ENCODE measurements around the gene PBX1. TPM values are rescaled to one million over a fixed set of nuclear protein-coding genes. Genes with fewer than 3 reads are reported as not detected.
A peak's percentile ranks its signal among the peaks of the same experiment; 100 is the strongest.

PBX1 gene
- total RNA-seq, 1 donor from 2014 or later, result 44.2 TPM

DNA sequence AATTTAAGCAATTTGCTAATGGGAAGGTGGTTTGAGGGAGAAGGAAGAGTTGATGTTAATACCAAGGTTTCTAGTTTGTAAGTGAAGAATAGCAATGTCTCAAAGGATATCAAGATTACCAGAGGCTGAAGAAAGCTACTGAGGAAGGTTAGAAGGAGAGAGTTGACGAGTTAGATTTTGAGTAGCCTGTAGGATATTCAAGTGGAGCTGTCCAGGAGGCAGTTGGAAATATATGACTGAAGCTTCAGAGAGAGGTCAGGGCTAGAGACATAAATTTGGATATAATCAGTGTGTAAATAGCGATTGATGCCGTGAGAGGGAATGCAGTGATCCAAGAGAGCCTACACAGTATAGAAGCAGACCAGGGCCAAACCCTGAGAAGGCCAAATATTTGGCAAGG, 48.4 kb downstream of the PBX1 start:
- Mint-ChIP-seq H3K9me3 (ENCODE audit: unreplicated experiment) (no peaks in the 10 kb centered on the region), H3K36me3 (ENCODE audit: low read depth, unreplicated experiment) (no peaks in the 10 kb centered on the region), H3K4me3 (ENCODE audit: unreplicated experiment) (no peak overlapping the region), H3K27me3 (ENCODE audit: unreplicated experiment) (peaks cover 3% of the 10 kb centered on the region), H3K27ac (ENCODE audit: unreplicated experiment) (no peak overlapping the region), H3K4me1 (ENCODE audit: unreplicated experiment) (peaks cover 17% of the 10 kb centered on the region)
- no peak for DNase-seq (ENCODE audit: low spot score)
- TF ChIP-seq, protein P1, sequence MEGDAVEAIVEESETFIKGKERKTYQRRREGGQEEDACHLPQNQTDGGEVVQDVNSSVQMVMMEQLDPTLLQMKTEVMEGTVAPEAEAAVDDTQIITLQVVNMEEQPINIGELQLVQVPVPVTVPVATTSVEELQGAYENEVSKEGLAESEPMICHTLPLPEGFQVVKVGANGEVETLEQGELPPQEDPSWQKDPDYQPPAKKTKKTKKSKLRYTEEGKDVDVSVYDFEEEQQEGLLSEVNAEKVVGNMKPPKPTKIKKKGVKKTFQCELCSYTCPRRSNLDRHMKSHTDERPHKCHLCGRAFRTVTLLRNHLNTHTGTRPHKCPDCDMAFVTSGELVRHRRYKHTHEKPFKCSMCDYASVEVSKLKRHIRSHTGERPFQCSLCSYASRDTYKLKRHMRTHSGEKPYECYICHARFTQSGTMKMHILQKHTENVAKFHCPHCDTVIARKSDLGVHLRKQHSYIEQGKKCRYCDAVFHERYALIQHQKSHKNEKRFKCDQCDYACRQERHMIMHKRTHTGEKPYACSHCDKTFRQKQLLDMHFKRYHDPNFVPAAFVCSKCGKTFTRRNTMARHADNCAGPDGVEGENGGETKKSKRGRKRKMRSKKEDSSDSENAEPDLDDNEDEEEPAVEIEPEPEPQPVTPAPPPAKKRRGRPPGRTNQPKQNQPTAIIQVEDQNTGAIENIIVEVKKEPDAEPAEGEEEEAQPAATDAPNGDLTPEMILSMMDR (IDR thresholded peaks at IDR 0.05; ENCODE audit: unreplicated experiment), result no peak

GRCh38 chr1:164608651-164609057, 49.7 kb downstream of the PBX1 start:
- Mint-ChIP-seq H3K4me3 (ENCODE audit: unreplicated experiment) (no peak overlapping the region), H3K36me3 (ENCODE audit: low read depth, unreplicated experiment) (no peaks in the 10 kb centered on the region), H3K27ac (ENCODE audit: unreplicated experiment) (no peak overlapping the region), H3K27me3 (ENCODE audit: unreplicated experiment) (peaks cover 1% of the 10 kb centered on the region), H3K9me3 (ENCODE audit: unreplicated experiment) (no peaks in the 10 kb centered on the region), H3K4me1 (ENCODE audit: unreplicated experiment) (peaks cover 21% of the 10 kb centered on the region)
- DNase-seq (ENCODE audit: low spot score), result no peak
- TF ChIP-seq, protein P1 (IDR thresholded peaks at IDR 0.05; ENCODE audit: unreplicated experiment), result no peak

GRCh38 chr1:164609089-164609488, 50.1 kb downstream of the PBX1 start:
- no peak for DNase-seq (ENCODE audit: low spot score)
- Mint-ChIP-seq H3K27me3 (ENCODE audit: unreplicated experiment) (peaks cover 1% of the 10 kb centered on the region), H3K4me1 (ENCODE audit: unreplicated experiment) (peaks cover 21% of the 10 kb centered on the region), H3K27ac (ENCODE audit: unreplicated experiment) (no peak overlapping the region), H3K9me3 (ENCODE audit: unreplicated experiment) (no peaks in the 10 kb centered on the region), H3K36me3 (ENCODE audit: low read depth, unreplicated experiment) (no peaks in the 10 kb centered on the region), H3K4me3 (ENCODE audit: unreplicated experiment) (no peak overlapping the region)
- TF ChIP-seq, protein P1 (IDR thresholded peaks at IDR 0.05; ENCODE audit: unreplicated experiment), result no peak

- peaks cover 21% of the 10 kb centered on the region for H3K4me1 Mint-ChIP-seq (ENCODE audit: unreplicated experiment)
- TF ChIP-seq, protein P1 (IDR thresholded peaks at IDR 0.05; ENCODE audit: unreplicated experiment), result no peak
- H3K27ac Mint-ChIP-seq (ENCODE audit: unreplicated experiment), result no peak overlapping the region
Measured at GRCh38 chr1:164610538-164611222, 51.7 kb downstream of the PBX1 start.

DNA sequence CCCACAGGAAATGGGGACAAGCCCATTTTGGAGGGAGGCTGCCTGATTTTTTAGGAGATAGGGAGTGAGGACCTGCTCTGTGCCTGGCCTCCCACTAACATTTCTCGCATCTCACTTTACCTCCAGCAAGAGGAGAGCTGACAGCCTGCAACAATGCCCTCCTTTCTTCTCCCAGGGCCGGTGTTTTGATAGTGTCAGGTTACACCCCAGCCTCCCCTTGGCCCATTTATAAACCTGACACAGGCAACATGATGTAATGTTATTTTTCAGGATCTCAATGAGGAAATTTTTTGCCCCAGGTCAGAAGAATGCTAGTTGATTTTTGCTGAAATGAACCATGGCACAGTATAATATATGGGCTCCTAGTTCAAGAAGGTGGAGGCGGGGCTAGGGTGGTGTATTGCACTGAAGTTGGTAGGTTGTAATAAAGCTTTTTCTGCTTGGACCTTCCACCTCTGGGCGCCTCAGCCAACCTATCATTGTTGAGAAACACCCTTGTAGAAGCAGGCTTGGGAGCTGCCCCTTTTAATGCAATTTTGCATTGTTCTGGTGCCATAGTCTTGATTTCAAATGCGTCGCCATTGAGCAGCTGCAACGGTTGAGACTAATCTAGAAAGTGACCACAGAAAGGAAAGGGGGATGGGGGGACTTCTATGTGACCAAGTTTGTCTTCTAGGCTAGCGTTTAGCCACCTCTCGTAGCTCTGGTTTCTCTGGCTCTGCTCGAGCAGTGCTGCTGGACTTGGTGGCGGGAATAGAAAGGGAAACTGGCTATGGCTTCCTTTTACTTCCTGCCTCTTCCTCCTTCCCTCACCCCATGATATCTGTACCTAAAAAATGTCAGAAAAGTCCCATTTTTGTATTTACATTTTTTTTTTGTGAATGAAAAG, 53.0 kb downstream of the PBX1 start:
- H3K4me1 Mint-ChIP-seq (ENCODE audit: unreplicated experiment), result peaks cover 21% of the 10 kb centered on the region
- no peaks in the 10 kb centered on the region for H3K9me3 Mint-ChIP-seq (ENCODE audit: unreplicated experiment)
- DNase-seq (ENCODE audit: low spot score), result no peak
- no peak overlapping the region for H3K4me3 Mint-ChIP-seq (ENCODE audit: unreplicated experiment)
- H3K27me3 Mint-ChIP-seq (ENCODE audit: unreplicated experiment), result no peaks in the 10 kb centered on the region
- peak overlapping the region; percentile 39 for H3K27ac Mint-ChIP-seq (ENCODE audit: unreplicated experiment)
- no peaks in the 10 kb centered on the region for H3K36me3 Mint-ChIP-seq (ENCODE audit: low read depth, unreplicated experiment)
- TF ChIP-seq, protein P1 (IDR thresholded peaks at IDR 0.05; ENCODE audit: unreplicated experiment), result no peak

More at GRCh38 chr1:164610538-164611222, 51.7 kb downstream of the PBX1 start:
- no peaks in the 10 kb centered on the region for H3K36me3 Mint-ChIP-seq (ENCODE audit: low read depth, unreplicated experiment)
- H3K9me3 Mint-ChIP-seq (ENCODE audit: unreplicated experiment), result no peaks in the 10 kb centered on the region
- no peaks in the 10 kb centered on the region for H3K27me3 Mint-ChIP-seq (ENCODE audit: unreplicated experiment)
- H3K4me3 Mint-ChIP-seq (ENCODE audit: unreplicated experiment), result no peak overlapping the region
- DNase-seq (ENCODE audit: low spot score), result no peak
